ENCODE measurements around the gene RASAL2. TPM values are rescaled to one million over a fixed set of nuclear protein-coding genes. Genes with fewer than 3 reads are reported as not detected.

RASAL2 gene
- total RNA-seq, 1 donor from 2014 or later: 12.4 TPM

- TF ChIP-seq, protein P1, sequence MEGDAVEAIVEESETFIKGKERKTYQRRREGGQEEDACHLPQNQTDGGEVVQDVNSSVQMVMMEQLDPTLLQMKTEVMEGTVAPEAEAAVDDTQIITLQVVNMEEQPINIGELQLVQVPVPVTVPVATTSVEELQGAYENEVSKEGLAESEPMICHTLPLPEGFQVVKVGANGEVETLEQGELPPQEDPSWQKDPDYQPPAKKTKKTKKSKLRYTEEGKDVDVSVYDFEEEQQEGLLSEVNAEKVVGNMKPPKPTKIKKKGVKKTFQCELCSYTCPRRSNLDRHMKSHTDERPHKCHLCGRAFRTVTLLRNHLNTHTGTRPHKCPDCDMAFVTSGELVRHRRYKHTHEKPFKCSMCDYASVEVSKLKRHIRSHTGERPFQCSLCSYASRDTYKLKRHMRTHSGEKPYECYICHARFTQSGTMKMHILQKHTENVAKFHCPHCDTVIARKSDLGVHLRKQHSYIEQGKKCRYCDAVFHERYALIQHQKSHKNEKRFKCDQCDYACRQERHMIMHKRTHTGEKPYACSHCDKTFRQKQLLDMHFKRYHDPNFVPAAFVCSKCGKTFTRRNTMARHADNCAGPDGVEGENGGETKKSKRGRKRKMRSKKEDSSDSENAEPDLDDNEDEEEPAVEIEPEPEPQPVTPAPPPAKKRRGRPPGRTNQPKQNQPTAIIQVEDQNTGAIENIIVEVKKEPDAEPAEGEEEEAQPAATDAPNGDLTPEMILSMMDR (IDR thresholded peaks at IDR 0.05; ENCODE audit: insufficient read depth, low read length, severe bottlenecking): no peak
- no peak for FAIRE-seq
These were observed 4.4 kb downstream of the RASAL2 start for GRCh38 chr1:178098262-178098661.

GRCh38 chr1:178101266-178101630 lies 7.3 kb downstream of the RASAL2 start:
- no peak for FAIRE-seq
- DNase-seq (ENCODE audit: low read depth): no peak
- Histone ChIP-seq H3K36me3 (ENCODE audit: control insufficient read depth, insufficient read depth, low read length) (no peaks in the 10 kb centered on the region), H3K27me3 (ENCODE audit: control insufficient read depth, insufficient read depth, low read length) (no peaks in the 10 kb centered on the region), H3K4me3 (ENCODE audit: low read depth, low read length) (no peak overlapping the region)
- TF ChIP-seq, protein P1 (IDR thresholded peaks at IDR 0.05; ENCODE audit: insufficient read depth, low read length, severe bottlenecking): no peak

More at GRCh38 chr1:178098262-178098661, 4.4 kb downstream of the RASAL2 start:
- Histone ChIP-seq H3K27me3 (ENCODE audit: control insufficient read depth, insufficient read depth, low read length) (no peaks in the 10 kb centered on the region), H3K4me3 (ENCODE audit: low read depth, low read length) (no peak overlapping the region), H3K36me3 (ENCODE audit: control insufficient read depth, insufficient read depth, low read length) (no peaks in the 10 kb centered on the region)
- no peak for DNase-seq (ENCODE audit: low read depth)

DNA sequence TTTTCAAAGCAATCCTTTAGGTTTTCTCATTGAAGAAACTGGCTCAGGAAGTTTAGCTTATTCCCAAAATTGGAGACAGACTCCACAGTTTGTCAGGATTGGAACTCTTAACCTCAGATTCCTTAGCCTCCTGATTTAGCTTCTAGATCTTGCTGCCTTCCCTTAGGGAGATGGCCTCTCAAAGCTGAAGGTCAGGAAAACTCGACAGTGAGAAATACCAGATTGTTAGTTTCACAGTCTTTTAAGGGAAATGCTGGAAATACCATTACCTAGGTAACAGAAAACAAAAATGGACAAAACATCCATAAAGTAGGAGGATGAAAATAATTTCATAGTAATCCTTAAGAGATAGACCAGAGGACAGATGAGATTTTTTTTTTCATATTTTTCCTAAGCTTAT lies 7.8 kb downstream of the RASAL2 start:
- Histone ChIP-seq H3K36me3 (ENCODE audit: control insufficient read depth, insufficient read depth, low read length) (no peaks in the 10 kb centered on the region), H3K27me3 (ENCODE audit: control insufficient read depth, insufficient read depth, low read length) (no peaks in the 10 kb centered on the region), H3K4me3 (ENCODE audit: low read depth, low read length) (no peak overlapping the region)
- DNase-seq (ENCODE audit: low read depth): no peak
- FAIRE-seq: no peak
- TF ChIP-seq, protein P1 (IDR thresholded peaks at IDR 0.05; ENCODE audit: insufficient read depth, low read length, severe bottlenecking): no peak

- no peaks in the 10 kb centered on the region for H3K36me3 ChIP-seq (ENCODE audit: control insufficient read depth, insufficient read depth, low read length)
- TF ChIP-seq, protein P1 (IDR thresholded peaks at IDR 0.05; ENCODE audit: insufficient read depth, low read length, severe bottlenecking): no peak
- no peak for FAIRE-seq
- H3K27me3 ChIP-seq (ENCODE audit: control insufficient read depth, insufficient read depth, low read length): no peaks in the 10 kb centered on the region
- no peak overlapping the region for H3K4me3 ChIP-seq (ENCODE audit: low read depth, low read length)
- no peak for DNase-seq (ENCODE audit: low read depth)
These were observed 8.3 kb downstream of the RASAL2 start for GRCh38 chr1:178102218-178102617.

DNA sequence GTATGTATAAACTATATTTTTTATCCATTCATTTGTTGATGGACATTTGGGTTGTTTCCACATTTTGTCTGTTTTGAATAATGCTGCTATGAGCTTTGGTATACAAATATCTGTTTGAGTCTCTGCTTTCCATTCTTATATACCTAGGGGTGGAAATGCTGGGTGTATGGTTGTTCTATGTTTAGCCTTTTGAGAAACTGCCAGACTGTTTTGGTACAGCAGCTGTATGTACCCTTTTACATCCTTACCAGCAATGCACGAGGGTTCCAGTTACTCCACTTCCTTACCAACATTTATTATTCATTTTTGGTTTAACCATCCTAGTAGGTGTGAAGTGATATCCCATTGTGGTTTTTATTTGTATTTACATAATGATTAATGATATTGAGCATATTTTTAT lies 13.9 kb downstream of the RASAL2 start:
- Histone ChIP-seq H3K36me3 (ENCODE audit: control insufficient read depth, insufficient read depth, low read length) (no peaks in the 10 kb centered on the region), H3K27me3 (ENCODE audit: control insufficient read depth, insufficient read depth, low read length) (no peaks in the 10 kb centered on the region), H3K4me3 (ENCODE audit: low read depth, low read length) (no peak overlapping the region)
- TF ChIP-seq, protein P1 (IDR thresholded peaks at IDR 0.05; ENCODE audit: insufficient read depth, low read length, severe bottlenecking): no peak
- DNase-seq (ENCODE audit: low read depth) (peak; percentile 44), FAIRE-seq (no peak)

DNA sequence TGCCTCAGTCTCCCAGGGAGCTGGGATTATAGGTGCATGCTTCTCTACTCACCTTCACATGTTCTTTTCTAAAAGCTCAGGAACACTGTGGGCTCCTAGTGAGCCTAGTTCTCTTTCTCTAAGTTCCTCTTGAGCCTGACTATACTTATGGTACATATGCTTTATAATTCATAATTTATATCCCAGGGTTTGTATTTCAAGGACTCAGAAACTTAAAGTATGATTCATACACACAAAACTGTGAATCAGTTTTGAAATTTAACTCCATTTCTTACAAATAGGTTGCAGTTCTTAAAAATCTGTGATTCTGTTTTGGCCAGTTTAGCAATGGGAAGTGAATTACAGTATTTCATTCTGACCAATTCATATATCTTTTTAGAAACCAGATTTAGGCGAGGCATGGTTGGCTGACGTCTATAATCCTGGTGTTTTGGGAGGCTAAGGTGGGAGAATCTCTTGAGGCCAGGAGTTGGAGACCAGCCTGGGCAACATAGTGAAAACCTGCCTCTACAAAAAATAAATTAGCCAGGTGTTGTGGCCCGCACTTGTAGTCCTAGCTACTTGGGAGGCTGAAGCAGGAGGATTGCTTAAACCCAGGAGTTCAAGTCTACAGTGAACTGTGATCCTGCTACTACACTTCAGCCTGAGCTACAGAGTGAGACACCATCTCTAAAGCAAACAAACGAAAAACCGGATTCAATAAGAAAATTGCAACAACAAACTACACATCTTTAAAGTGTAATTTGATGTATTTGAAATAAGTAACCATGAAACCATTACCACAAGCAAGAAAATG lies 15.6 kb downstream of the RASAL2 start:
- H3K27me3 ChIP-seq (ENCODE audit: control insufficient read depth, insufficient read depth, low read length): no peaks in the 10 kb centered on the region
- TF ChIP-seq, protein P1 (IDR thresholded peaks at IDR 0.05; ENCODE audit: insufficient read depth, low read length, severe bottlenecking): no peak
- no peak overlapping the region for H3K4me3 ChIP-seq (ENCODE audit: low read depth, low read length)
- FAIRE-seq (no peak), DNase-seq (ENCODE audit: low read depth) (peak; percentile 74)
- no peaks in the 10 kb centered on the region for H3K36me3 ChIP-seq (ENCODE audit: control insufficient read depth, insufficient read depth, low read length)
